AG09319 (cell line): ENCODE measurements around the gene POU3F1.

Experiments used
- DNase-seq: peaks from one replicate; pipeline ENCODE4 v3.0.0-alpha.2; 2010; ENCODE audit warnings: low read depth; ENCODE audit errors: extremely low read depth
- CTCF ChIP-seq: IDR thresholded peaks from 2 replicates; pipeline ENCODE4 v1.5.1; 2011; ENCODE audit warnings: low read depth, mild to moderate bottlenecking, inconsistent platforms, low read length, moderate library complexity

POU3F1 gene

DNA sequence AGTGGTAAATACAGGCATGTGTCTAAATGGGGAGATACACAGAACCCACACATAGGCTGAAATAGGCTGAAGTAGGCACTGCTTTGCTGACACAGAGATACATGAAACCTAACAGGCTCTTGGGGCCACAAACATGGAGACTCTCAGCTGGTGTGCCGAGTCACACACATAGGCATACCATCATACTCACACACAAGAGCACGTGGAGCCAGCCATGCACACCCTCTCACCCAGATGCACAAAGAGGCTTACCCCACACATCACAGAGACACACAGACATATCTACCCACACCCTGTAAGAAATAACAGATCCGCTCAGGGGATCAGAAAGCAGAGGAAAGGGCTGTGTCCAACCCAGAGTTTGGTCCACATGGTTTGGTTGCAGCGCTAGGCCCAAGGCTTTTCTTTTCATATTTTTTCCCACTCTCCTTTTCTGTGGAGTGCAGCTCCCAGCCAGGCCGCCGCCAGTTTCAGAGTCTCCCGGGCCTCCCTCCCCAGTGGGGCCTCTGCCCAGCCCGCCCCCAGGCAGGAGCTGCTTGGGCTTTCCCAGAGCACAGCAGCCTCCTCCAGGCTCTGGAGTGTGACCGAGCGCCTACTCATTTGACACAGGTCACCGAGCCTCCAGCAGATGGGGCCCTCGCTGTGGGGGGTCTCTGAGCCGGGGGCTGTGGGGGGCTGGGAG lies 3.9 kb upstream of the POU3F1 start:
- no peak for TF ChIP-seq CTCF
- no peak for DNase-seq

- no peak for TF ChIP-seq CTCF
- no peak for DNase-seq
Observed at GRCh38 chr1:38047603-38048141, 1.1 kb upstream of the POU3F1 start.

DNA sequence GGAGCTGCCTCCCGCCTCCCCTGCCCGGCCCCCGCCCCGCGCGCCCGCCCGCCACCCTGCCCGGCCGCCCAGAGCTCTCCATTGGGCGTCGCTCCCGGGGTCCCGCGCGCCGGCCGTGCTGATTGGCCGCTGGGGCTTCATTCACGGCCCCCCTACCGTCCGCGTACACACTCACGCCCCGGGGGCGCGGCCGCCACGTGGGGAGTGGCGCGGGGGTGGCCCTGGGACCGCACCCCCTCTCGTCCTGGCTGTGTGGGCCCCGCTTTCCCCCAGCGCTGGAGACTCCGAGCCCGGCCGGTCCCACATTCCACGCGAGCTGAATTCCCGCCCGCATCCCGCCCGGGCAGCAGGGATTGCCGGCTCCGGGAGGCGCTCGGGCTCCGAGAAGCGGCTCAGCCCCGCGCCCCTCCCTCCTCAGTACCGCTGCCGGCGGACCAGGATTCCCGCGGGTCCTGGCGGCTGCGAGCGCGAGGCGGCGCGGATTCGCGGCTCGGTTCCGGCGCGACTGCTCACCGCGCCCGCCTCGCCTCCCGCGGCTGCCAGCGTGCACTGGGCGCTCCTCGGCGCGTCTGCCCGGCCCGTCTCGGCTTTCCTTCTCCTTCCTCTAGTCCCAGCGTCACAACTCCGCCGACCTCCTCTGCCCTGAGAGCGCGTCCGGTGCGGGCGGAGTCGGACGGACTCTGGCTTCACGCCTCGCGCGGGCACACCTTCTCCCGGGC lies 450 bp upstream of the POU3F1 start:
- no peak for TF ChIP-seq CTCF
- peak; percentile 28 for DNase-seq

DNA sequence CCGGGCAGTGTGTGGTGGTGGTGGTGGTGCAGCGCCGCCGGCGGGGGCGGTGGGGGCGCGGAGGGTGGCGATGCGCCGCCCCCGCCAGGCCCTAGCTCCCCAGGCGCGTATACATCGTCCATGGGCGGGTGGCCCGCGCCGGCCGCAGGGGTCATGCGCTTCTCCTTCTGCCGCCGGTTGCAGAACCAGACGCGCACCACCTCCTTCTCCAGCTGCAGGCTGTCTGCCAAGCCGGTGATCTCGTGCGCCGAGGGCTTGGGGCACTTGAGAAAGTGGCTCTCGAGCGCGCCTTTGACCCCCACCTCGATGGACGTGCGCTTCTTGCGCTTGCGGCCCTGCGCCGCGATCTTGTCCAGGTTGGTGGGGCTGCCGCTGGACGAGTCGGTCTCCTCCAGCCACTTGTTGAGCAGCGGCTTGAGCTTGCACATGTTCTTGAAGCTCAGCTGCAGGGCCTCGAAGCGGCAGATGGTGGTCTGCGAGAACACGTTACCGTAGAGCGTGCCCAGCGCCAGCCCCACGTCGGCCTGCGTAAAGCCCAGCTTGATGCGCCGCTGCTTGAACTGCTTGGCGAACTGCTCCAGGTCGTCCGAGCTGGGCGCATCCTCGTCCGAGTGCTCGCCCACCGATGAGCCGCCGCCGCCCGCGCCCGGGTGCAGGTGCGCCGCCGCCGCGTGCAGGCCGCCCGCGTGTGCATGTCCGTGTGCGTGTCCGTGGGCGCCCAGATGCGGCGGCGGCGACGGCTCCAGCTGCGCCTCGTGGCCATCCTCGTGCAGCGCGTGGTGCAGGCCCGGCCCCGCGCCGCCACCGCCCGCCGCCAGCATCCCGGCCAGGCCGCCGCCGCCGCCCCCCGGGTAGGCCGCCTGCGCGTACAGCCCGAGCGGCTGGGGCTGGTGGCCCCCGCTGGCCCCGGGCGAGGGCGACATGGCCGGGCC lies 926 bp downstream of the POU3F1 start:
- no peak for DNase-seq
- TF ChIP-seq CTCF, result no peak

DNA sequence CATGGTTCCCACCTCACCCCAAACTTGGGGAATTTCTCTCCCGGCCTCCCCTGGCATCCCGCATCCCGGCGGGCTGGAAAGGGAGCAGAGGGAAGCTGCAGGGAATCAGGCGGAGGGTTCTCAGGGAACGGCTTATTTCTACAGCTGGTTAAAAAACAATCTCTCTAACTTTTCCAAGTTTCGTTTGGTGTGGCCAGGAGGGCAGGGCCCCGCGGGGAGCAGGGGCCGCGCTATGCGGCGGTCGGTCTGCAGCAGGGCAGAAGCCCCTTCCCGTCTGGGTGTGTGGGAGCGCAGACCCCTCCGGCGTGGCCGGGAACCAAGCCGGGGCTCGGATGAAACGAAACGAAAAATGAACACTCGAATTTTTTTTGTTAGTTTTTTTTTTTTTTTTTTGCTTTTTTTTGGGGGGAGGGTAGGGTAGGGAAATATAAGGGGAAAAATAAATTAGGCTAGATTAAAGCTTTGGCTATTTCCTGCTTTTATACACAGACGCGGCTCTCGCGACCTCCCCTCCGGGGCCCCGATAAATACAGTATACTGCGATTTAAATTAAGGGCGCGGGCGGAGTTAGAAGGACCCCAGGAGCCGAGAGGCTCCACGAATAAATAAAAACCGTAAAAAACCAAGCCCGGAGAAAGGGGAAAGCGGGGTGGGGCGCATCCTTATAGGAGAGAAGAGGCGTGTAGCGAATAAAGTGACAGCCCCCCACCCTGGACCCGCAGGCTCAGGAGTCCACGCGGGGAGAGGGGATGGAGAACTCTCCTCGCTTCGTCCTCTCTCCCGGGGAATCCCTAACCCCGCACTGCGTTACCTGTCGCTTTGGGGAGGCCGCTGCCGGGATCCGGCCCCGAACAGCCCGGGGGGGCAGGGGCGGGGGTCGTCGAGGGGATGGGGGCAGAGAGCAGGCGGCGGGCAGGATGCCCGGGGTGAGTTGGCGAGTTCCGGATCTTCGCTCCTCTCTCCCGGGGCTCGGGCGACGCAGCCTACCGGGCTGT lies 2.1 kb downstream of the POU3F1 start:
- DNase-seq, result no peak
- no peak for TF ChIP-seq CTCF

- no peak for DNase-seq
- no peak for TF ChIP-seq CTCF
Observed at GRCh38 chr1:38043036-38043747, 3.4 kb downstream of the POU3F1 start.
